Fibroblast of villous mesenchyme (primary cell): ENCODE data around the gene DPM2. TPM values are rescaled to one million over a fixed set of nuclear protein-coding genes. Genes with fewer than 3 reads are reported as not detected.
A peak's percentile ranks its signal among the peaks of the same experiment; 100 is the strongest.

Experiments
- DNase-seq: peaks from one replicate; pipeline ENCODE4 v3.0.0-alpha.2; 2010; ENCODE audit warnings: low read depth
- H3K4me3 ChIP-seq: 2 replicates; pipeline ENCODE4 v1.5.1; 2011; ENCODE audit warnings: low read depth, mild to moderate bottlenecking, low read length
- CTCF ChIP-seq: IDR thresholded peaks from 2 replicates; pipeline ENCODE4 v1.5.1; 2012; ENCODE audit warnings: low read depth, mild to moderate bottlenecking, low read length; ENCODE audit not compliant: insufficient read depth
- total RNA-seq: library from RNA; depleted of rRNA; stranded (reverse); fragments of >200 nt; gene quantifications from 2 replicates; pipeline ENCODE4 v1.2.3, GENCODE V29; 2012

DPM2 gene
- total RNA-seq, 1 donor, result 11.2 TPM

GRCh38 chr9:127915801-127916719 is 21.6 kb downstream of the DPM2 start:
- no peak for DNase-seq

GRCh38 chr9:127915325-127915752 is 22.3 kb downstream of the DPM2 start:
- H3K4me3 ChIP-seq, result no peak overlapping the region
- no peak for DNase-seq
- TF ChIP-seq CTCF, result no peak

More at GRCh38 chr9:127915801-127916719, 21.6 kb downstream of the DPM2 start:
- peak overlapping the region; percentile 66 for H3K4me3 ChIP-seq
- TF ChIP-seq CTCF, result no peak

GRCh38 chr9:127913682-127914081 is 24.0 kb downstream of the DPM2 start:
- no peak overlapping the region for H3K4me3 ChIP-seq
- DNase-seq, result no peak
- TF ChIP-seq CTCF, result no peak

GRCh38 chr9:127912882-127913281 is 24.8 kb downstream of the DPM2 start:
- H3K4me3 ChIP-seq, result no peak overlapping the region
- no peak for DNase-seq
- TF ChIP-seq CTCF, result no peak

DNA sequence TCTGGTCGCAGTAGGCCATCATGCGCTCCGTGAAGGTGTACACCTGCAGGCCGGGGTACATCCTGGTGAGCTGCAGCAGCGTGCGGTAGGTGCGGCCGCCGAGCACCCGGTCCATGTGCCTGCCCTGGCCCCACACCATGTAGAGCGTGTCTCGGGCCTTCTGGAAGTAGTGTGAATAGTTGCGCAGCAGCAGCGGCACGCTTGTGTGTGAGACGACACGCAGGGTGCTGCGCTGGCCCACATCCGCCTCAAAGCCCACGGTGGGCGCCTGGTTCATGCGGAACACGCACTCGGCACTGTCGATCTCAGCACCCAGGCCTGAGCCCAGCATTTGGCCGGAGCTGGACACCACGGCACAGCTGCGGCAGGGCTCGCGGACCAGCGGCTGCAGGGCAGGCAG is 25.4 kb downstream of the DPM2 start:
- no peak for TF ChIP-seq CTCF
- no peak overlapping the region for H3K4me3 ChIP-seq
- DNase-seq, result no peak

GRCh38 chr9:127910613-127911205 is 26.9 kb downstream of the DPM2 start:
- H3K4me3 ChIP-seq, result no peak overlapping the region
- peak; percentile 31 for TF ChIP-seq CTCF
- peak; percentile 61 for DNase-seq
